ENCODE results near the gene KRTAP4-6.
"Not testable (repeated sequence)": the region's sequence is repeated elsewhere in the genome, so short reads cannot be mapped to it uniquely, and the experiment has no call there.

KRTAP4-6 gene

GRCh38 chr17:41101586-41102259 lies 38.6 kb downstream of the KRTAP4-6 start, which contains the start of gene KRTAP4-16:
Gene KRTAP4-16, minus strand, starts transcription at chr17:41102209. Its CDS starts 0 bp downstream, at chr17:41102209.
- TF ChIP-seq CTCF (IDR thresholded peaks at IDR 0.05; ENCODE audit: borderline replicate concordance, control extremely low read depth, extremely low read depth, insufficient read depth, missing control alignments) = no peak
- in situ Hi-C loops (cut with MboI; ENCODE audit: low sequenced_read_pairs, unreplicated experiment) = no loop called here

GRCh38 chr17:41099682-41100480 lies 40.5 kb downstream of the KRTAP4-6 start:
- DNase-seq (ENCODE audit: low spot score); in situ Hi-C loops (cut with MboI; ENCODE audit: low sequenced_read_pairs, unreplicated experiment): not testable (repeated sequence)

More at GRCh38 chr17:41101586-41102259, 38.6 kb downstream of the KRTAP4-6 start, which contains the start of gene KRTAP4-16:
- DNase-seq (ENCODE audit: low spot score) = no peak

GRCh38 chr17:41098481-41098880 lies 41.9 kb downstream of the KRTAP4-6 start:
- in situ Hi-C loops (cut with MboI; ENCODE audit: low sequenced_read_pairs, unreplicated experiment) = no loop called here
- TF ChIP-seq CTCF (IDR thresholded peaks at IDR 0.05; ENCODE audit: borderline replicate concordance, control extremely low read depth, extremely low read depth, insufficient read depth, missing control alignments) = no peak
- no peak for DNase-seq (ENCODE audit: low spot score)

- TF ChIP-seq CTCF (IDR thresholded peaks at IDR 0.05; ENCODE audit: borderline replicate concordance, control extremely low read depth, extremely low read depth, insufficient read depth, missing control alignments) = no peak
- DNase-seq (ENCODE audit: low spot score) = no peak
- in situ Hi-C loops (cut with MboI; ENCODE audit: low sequenced_read_pairs, unreplicated experiment) = no loop called here
These were observed 42.3 kb downstream of the KRTAP4-6 start, which contains the start of gene KRTAP4-8 for GRCh38 chr17:41098042-41098441. Gene KRTAP4-8, minus strand, starts transcription at chr17:41098142. Its CDS starts 58 bp downstream, at chr17:41098084.

GRCh38 chr17:41096055-41096454 lies 44.3 kb downstream of the KRTAP4-6 start:
- in situ Hi-C loops (cut with MboI; ENCODE audit: low sequenced_read_pairs, unreplicated experiment) = no loop called here
- no peak for TF ChIP-seq CTCF (IDR thresholded peaks at IDR 0.05; ENCODE audit: borderline replicate concordance, control extremely low read depth, extremely low read depth, insufficient read depth, missing control alignments)
- no peak for DNase-seq (ENCODE audit: low spot score)

Data from GM13976 (cell line).